Activated CD4-positive, alpha-beta T cell treated with anti-CD3 and anti-CD28 coated beads, Interleukin-2, amount 10 ng/mL, durations not matched to agents 24 days and 14 days (primary cell): Measurements from ENCODE around the gene KPNA1. TPM values are rescaled to one million over a fixed set of nuclear protein-coding genes. Genes with fewer than 3 reads are reported as not detected.
"Not testable (repeated sequence)": the region's sequence is repeated elsewhere in the genome, so short reads cannot be mapped to it uniquely, and the experiment has no call there.

Experiments
- DNase-seq: peaks from one replicate; pipeline ENCODE4 v3.0.0; 2022
- H3K27ac Mint-ChIP-seq: one replicate; pipeline ENCODE4 v1.8.0; 2022; ENCODE audit warnings: mild to moderate bottlenecking, mixed read lengths
- H3K27me3 Mint-ChIP-seq: one replicate; pipeline ENCODE4 v1.8.0; 2022; ENCODE audit warnings: mixed read lengths
- H3K36me3 Mint-ChIP-seq: one replicate; pipeline ENCODE4 v1.8.0; 2022; ENCODE audit warnings: low read depth, mild to moderate bottlenecking, mixed read lengths
- H3K4me1 Mint-ChIP-seq: one replicate; pipeline ENCODE4 v1.8.0; 2021; ENCODE audit warnings: mixed read lengths
- H3K4me3 Mint-ChIP-seq: one replicate; pipeline ENCODE4 v1.8.0; 2022; ENCODE audit warnings: mild to moderate bottlenecking, moderate library complexity, mixed read lengths
- H3K9me3 Mint-ChIP-seq: one replicate; pipeline ENCODE4 v1.8.0; 2021; ENCODE audit warnings: mixed read lengths
- intact Hi-C: fragments of 100-400 bp; cut with micrococcal nuclease; formaldehyde crosslinking; loops from one replicate; pipeline ENCODE4 v1.15.1; 2023
- total RNA-seq: library from RNA; stranded (reverse); gene quantifications from 2 replicates; pipeline ENCODE4 v1.2.3, GENCODE V29; 2022

The KPNA1 gene
- total RNA-seq, 1 donor from 2014 or later = 78.4 TPM

DNA sequence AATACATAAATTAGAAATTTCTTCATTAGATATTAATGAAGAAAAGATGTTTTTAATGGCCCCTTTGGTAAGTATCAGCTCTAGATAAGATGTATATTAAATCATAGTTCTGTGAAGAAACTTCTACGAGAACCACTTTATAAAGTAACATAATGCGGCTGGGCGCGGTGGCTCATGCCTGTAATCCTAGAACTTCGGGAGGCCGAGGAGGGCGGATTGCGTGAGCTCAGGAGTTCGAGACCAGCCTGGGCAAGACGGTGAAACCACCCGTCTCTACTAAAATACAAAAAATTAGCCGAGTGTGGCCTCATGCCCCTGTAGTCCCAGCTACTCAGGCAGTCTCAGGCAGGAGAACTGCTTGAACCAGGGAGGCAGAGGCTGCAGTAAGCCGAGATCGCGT lies 2.5 kb downstream of the KPNA1 start:
- peaks cover 25% of the 10 kb centered on the region for H3K36me3 Mint-ChIP-seq
- intact Hi-C loops = loop anchor here (5.0 kb wide), 1 partner anchor 55 kb away; no protein-coding TSS in a partner anchor
- H3K4me1 Mint-ChIP-seq = peaks cover 32% of the 10 kb centered on the region
- peak; percentile 52 for DNase-seq
- peak overlapping the region; percentile 32 for H3K4me3 Mint-ChIP-seq
- no peaks in the 10 kb centered on the region for H3K27me3 Mint-ChIP-seq
- no peak overlapping the region for H3K27ac Mint-ChIP-seq
- H3K9me3 Mint-ChIP-seq = no peaks in the 10 kb centered on the region

DNA sequence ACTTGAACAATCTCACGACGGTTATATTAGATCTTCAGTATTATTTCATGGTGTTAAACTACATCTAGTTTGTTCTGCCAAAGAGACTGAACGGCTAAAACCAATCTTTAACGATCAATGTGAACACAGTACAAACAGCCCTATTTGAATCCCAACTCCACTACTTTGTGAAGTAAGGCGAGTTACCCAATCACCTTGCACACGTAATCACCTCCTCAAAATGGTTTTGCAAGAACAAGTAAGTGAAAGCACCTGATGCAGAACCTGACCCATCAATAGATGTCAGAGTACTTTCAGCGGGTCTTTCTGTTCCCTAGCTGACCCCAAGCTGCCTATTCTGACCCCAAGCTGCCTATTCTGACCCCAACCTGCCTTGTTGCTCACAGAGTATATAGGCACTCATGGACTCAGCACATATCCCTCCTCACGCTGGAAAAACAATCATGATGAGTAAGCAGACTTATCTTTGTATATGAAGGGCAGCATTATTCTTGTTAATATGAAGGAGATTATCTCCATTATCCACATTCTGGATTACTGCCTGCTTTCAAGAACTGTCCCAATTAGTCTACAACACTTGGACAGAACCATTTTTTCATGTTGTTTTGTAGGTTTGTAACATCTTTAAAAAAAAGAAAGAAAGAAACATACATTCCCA lies 3.7 kb downstream of the KPNA1 start:
- H3K4me1 Mint-ChIP-seq = peaks cover 39% of the 10 kb centered on the region
- no peak overlapping the region for H3K27ac Mint-ChIP-seq
- intact Hi-C loops = loop anchor here (5.0 kb wide), 1 partner anchor 54 kb away; no protein-coding TSS in a partner anchor
- H3K36me3 Mint-ChIP-seq = peaks cover 25% of the 10 kb centered on the region
- peak; percentile 53 for DNase-seq
- H3K4me3 Mint-ChIP-seq = no peak overlapping the region
- H3K27me3 Mint-ChIP-seq = no peaks in the 10 kb centered on the region
- H3K9me3 Mint-ChIP-seq = no peaks in the 10 kb centered on the region

DNA sequence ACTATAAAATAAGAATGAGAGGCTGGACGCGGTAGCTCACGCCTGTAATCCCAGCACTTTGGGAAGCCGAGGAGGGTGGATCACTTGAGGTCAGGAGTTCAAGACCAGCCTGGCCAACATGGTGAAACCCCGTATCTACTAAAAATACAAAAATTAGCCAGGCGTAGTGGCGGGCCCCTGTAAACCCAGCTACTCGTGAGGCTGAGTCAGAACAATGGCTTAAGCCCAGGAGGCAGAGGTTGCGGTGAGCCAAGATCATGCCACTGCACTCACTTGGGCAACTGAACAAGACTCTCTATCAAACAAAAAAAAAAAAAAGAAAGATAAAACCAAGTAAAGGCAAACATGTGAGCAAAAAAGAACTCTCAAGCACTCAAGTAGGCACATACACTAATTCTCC lies 5.8 kb downstream of the KPNA1 start:
- H3K27me3 Mint-ChIP-seq = not testable (repeated sequence)

DNA sequence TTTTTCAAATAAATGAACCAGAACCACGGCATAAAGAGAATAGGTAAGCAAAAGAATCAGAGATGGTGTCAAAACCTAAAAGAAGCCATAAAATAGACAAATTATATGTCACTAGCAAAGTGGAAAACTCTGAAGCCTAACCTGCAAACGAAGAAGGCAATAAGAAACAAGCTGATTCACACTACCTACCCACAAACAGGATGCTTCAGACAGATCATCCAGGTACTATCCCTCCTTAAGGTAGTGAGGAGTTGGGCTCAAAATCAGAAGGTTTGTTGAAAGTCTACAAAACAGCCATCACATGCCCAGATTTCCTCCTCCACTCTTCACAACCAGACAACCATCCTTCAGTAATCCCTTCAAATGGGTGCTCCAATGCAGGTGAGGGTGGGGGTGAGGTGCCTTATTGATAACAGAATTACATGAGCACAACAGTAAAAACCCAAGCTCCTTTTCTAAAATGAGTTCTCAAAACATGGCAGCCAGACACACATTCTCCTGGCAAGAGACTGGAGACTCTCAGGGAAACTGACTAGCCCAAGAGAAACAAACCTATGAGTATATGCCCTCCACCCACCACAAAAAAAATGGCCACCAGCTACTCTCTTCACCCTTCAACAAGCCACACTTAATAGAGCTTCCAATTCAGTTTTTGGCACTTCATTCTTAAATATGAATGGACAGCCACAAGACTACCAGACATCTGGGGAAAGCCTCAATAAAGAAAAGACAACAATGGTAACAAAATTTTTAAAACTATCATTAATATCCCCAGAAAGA lies 6.4 kb downstream of the KPNA1 start:
- Mint-ChIP-seq H3K27me3 (no peaks in the 10 kb centered on the region), H3K27ac (no peak overlapping the region), H3K9me3 (no peaks in the 10 kb centered on the region), H3K36me3 (peaks cover 31% of the 10 kb centered on the region), H3K4me1 (peaks cover 40% of the 10 kb centered on the region), H3K4me3 (no peak overlapping the region)
- DNase-seq = no peak
- intact Hi-C loops = no loop called here

More for the DNA sequence above, 5.8 kb downstream of the KPNA1 start:
- H3K27ac Mint-ChIP-seq, H3K4me3 Mint-ChIP-seq, intact Hi-C loops, H3K9me3 Mint-ChIP-seq, DNase-seq: not testable (repeated sequence)
- peaks cover 33% of the 10 kb centered on the region for H3K36me3 Mint-ChIP-seq
- peaks cover 38% of the 10 kb centered on the region for H3K4me1 Mint-ChIP-seq

DNA sequence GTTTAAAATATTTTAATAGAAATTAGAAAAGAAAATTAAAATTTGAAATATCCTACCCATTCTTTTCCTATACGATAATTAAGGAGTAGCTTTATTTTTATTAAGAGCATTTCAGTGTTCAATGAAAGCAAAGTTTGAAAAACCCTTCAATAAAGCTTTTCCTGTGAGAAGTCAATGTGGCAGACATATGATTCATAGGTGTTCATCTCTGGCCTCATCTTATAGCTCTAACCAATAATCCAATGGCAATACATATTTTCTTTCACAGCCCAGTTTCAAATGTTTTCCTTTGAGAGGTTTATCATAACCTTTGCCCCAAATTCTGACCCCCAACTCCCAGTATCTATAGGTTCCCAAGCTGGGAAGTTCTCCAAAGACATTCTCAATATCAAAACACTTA lies 8.3 kb downstream of the KPNA1 start:
- Mint-ChIP-seq H3K9me3 (no peaks in the 10 kb centered on the region), H3K27me3 (no peaks in the 10 kb centered on the region), H3K27ac (peak overlapping the region; percentile 32), H3K4me1 (peaks cover 36% of the 10 kb centered on the region), H3K4me3 (no peak overlapping the region), H3K36me3 (peaks cover 24% of the 10 kb centered on the region)
- no peak for DNase-seq
- intact Hi-C loops = loop anchor here (1.0 kb wide), 1 partner anchor 9 kb away; no protein-coding TSS in a partner anchor

DNA sequence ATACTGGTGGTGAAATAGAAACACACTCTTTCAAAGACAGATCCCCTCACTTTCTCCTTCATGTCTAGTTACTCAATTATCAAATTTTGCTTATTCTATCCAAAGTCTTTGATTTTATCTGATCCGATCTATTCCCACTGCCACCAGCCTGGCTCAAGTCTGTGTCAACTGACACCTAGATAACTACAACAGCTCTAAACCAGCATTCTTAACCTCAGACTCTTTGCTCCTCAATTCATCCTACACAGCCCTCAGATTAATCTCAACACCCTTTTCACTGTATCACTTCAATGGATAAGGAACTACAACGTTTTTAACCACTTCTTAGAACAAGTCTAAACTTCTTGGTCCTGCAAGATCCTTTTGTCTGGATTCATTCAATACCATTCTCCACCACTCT lies 9.1 kb downstream of the KPNA1 start:
- Mint-ChIP-seq H3K9me3 (no peaks in the 10 kb centered on the region), H3K27me3 (no peaks in the 10 kb centered on the region), H3K27ac (no peak overlapping the region), H3K36me3 (peaks cover 20% of the 10 kb centered on the region), H3K4me1 (peaks cover 30% of the 10 kb centered on the region), H3K4me3 (no peak overlapping the region)
- intact Hi-C loops = loop anchor here (1.0 kb wide), 1 partner anchor 8 kb away; no protein-coding TSS in a partner anchor
- no peak for DNase-seq

DNA sequence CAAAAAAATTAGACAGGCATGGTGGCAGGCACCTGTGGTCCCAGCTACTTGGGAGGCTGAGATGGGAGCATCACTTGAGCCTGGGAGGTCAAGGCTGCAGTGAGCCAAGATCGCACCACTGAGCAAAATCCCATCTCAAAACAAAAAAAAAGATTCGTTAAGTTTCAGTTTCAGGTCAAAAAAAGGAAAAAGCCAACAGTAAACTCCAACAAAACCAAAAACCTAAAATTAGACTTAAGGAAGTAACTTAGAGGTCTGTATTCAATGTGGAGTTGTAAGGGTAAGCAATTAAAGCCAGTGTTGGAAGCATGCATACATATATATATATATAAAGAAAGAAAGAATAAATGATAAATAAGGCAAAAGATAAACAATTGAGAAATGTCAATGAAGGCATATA lies 11.8 kb downstream of the KPNA1 start:
- no peak overlapping the region for H3K27ac Mint-ChIP-seq
- intact Hi-C loops = no loop called here

DNA sequence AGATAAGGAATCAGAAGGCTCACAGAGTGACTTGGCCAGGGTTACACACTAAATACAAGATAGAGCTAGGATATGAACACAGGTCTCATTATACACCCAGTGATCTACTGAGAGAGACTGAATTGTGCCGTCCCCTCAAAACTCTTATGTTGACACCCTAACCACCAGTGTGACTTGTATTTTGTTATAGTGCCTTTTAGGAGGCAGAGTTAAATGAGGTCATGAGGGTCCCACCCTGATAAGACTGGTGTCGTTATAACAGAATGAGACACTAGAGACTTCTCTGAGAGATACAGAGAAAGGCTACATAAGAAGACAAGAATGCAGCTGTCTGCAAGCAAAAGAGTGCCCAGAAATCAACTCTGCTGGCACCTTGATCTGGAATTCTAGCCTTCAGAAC lies 12.6 kb downstream of the KPNA1 start:
- H3K4me3 Mint-ChIP-seq = no peak overlapping the region
- no peak overlapping the region for H3K27ac Mint-ChIP-seq
- no peaks in the 10 kb centered on the region for H3K27me3 Mint-ChIP-seq
- peaks cover 37% of the 10 kb centered on the region for H3K4me1 Mint-ChIP-seq
- no peaks in the 10 kb centered on the region for H3K9me3 Mint-ChIP-seq
- DNase-seq = peak; percentile 33
- H3K36me3 Mint-ChIP-seq = peaks cover 19% of the 10 kb centered on the region
- intact Hi-C loops = no loop called here

More for the DNA sequence above, 11.8 kb downstream of the KPNA1 start:
- Mint-ChIP-seq H3K4me1 (peaks cover 34% of the 10 kb centered on the region), H3K27me3 (no peaks in the 10 kb centered on the region), H3K36me3 (peaks cover 17% of the 10 kb centered on the region), H3K4me3 (no peak overlapping the region), H3K9me3 (no peaks in the 10 kb centered on the region)
- no peak for DNase-seq

DNA sequence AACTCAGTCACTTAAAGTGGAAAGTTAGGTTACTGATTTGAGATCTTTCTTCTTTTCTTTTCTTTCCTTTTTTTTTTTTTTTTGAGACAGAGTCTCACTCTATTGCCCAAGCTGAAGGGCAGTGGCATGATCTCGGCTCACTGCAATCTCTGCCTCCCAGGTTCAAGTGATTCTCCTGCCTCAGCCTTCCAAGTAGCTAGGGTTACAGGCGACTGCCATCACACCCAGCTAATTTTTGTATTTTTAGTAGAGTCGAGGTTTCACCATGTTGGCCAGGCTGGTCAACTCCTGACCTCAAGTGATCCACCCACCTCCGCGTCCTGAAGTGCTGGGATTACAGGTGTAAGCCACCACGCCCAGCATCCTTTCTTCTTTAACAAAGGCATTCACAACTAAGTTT lies 13.8 kb downstream of the KPNA1 start:
- DNase-seq = peak; percentile 34
- H3K4me3 Mint-ChIP-seq, H3K9me3 Mint-ChIP-seq, H3K27ac Mint-ChIP-seq, intact Hi-C loops, H3K27me3 Mint-ChIP-seq: not testable (repeated sequence)
- H3K4me1 Mint-ChIP-seq = peaks cover 35% of the 10 kb centered on the region
- H3K36me3 Mint-ChIP-seq = peaks cover 27% of the 10 kb centered on the region

DNA sequence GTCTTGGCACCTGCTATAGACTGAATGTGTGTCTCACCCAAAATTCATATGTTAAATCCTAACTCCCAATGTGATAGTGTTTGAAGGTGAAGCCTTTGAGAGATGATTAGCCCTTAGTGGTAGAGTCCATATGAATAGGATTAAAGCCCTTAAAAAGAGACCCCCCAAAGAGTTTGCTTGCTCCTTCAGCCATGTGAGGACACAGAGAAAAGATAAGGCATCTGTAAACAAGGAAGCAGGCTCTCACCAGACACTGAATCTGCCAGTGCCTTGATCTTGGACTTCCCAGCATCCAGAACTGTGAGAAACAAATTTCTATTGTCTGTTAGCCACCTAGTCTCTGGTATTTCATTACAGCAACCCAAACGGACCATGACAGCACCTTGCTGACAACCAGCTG lies 16.6 kb downstream of the KPNA1 start:
- no peak overlapping the region for H3K27ac Mint-ChIP-seq
- no peaks in the 10 kb centered on the region for H3K9me3 Mint-ChIP-seq
- no peak overlapping the region for H3K4me3 Mint-ChIP-seq
- intact Hi-C loops = no loop called here
- no peak for DNase-seq
- peaks cover 28% of the 10 kb centered on the region for H3K4me1 Mint-ChIP-seq
- H3K27me3 Mint-ChIP-seq = no peaks in the 10 kb centered on the region
- peaks cover 32% of the 10 kb centered on the region for H3K36me3 Mint-ChIP-seq

DNA sequence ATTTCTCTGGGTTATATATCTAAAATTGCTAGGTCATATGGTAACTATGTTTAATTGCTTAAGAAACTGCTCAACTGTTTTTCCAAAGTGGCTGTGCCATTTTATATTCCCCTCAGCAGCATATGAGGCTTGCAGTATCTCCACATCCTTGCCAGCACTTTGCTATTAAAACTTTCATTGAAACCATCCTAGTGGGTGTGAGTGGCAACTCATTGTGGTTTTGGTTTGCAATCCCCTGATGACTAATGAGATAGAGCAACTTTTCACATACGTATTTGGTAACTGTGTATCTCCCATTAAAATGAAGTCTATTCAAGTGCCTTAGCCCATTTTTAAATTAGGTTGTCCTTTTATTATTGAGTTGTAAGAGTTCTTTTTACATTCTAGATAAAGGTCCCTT lies 17.3 kb downstream of the KPNA1 start:
- DNase-seq = peak; percentile 67
- H3K27me3 Mint-ChIP-seq = no peaks in the 10 kb centered on the region
- no peak overlapping the region for H3K4me3 Mint-ChIP-seq
- peaks cover 29% of the 10 kb centered on the region for H3K4me1 Mint-ChIP-seq
- H3K27ac Mint-ChIP-seq = peak overlapping the region; percentile 15
- H3K36me3 Mint-ChIP-seq = peaks cover 38% of the 10 kb centered on the region
- intact Hi-C loops = loop anchor here (1.0 kb wide), 4 partner anchors 9 to 37 kb away; partner anchors contain the start of gene KPNA1
- no peaks in the 10 kb centered on the region for H3K9me3 Mint-ChIP-seq

DNA sequence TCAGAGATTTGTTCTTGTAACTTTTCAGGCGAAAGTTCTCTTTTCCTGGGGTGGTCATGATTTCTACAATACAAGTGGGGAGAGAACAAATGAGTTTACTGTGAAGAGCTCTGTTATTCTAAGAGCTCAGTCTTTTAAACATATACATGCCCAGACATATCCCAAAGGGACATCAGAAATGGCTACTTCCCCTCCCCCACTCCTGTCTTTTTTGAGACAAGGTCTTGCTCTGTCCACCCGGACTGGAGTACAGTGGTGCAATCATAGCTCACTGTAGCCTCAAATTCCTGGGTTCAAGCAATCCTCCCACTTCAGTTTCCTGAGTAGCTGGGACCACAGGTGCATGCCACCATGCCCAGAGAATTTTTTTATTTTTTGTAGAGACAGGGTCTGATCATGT lies 18.2 kb downstream of the KPNA1 start:
- intact Hi-C loops = no loop called here
- Mint-ChIP-seq H3K9me3 (no peaks in the 10 kb centered on the region), H3K36me3 (peaks cover 43% of the 10 kb centered on the region)

DNA sequence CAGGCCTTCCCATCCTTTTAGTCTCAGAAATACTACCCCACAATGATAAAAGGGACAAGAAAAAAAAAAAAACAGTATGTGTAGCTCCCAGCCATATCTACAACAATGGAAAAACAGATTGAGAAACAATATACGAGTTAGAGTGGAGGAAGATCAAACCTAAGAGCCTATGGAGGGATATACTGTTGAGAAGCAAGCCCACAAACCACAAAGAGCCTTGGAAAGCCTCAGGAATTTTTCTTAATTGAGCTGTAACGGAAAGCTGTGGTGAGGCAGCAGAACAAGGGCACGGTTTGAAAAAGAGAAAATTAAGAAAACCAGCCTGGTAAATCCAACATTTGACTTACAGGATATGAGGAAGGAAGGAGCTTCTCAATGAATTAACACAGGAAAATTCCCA lies 21.4 kb downstream of the KPNA1 start:
- DNase-seq = no peak
- Mint-ChIP-seq H3K36me3 (peaks cover 40% of the 10 kb centered on the region), H3K27ac (no peak overlapping the region), H3K9me3 (no peaks in the 10 kb centered on the region), H3K4me1 (peaks cover 26% of the 10 kb centered on the region), H3K4me3 (no peak overlapping the region), H3K27me3 (no peaks in the 10 kb centered on the region)
- intact Hi-C loops = no loop called here

More for the DNA sequence above, 18.2 kb downstream of the KPNA1 start:
- no peaks in the 10 kb centered on the region for H3K27me3 Mint-ChIP-seq
- H3K4me1 Mint-ChIP-seq = peaks cover 24% of the 10 kb centered on the region
- no peak for DNase-seq
- no peak overlapping the region for H3K27ac Mint-ChIP-seq
- H3K4me3 Mint-ChIP-seq = no peak overlapping the region

DNA sequence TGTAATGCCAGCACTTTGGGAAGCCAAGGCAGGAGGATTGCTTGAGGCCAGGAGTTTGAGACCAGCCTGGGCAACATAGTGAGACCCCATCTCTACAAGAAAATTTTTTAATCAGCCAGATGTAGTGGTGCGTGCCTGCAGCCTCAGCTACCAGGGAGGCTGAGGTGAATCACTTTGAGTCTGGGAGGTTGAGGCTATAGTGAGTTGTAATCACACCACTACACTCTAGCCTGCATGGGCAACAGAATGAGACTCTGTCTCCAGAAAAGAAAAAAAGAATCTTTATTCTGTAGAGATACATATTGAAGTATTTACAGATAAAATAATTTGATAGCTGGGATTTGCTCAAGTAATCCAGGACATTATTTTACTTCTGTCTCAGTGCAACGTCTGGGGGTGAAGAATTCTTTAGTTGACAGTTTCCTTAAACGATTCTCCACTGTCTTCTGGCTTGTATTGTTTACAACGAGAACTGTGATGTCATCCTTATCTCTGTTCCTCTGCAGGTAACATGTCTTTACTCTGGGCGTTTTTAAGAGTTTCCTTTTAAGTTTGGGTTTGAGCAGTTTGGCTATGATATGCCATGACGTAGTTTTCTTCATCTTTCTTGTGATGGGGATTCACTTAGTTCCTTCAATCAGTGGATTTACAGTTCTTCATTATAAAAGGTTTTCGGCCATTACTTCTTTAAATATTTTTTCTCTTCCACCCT lies 26.3 kb downstream of the KPNA1 start:
- no peaks in the 10 kb centered on the region for H3K27me3 Mint-ChIP-seq
- H3K4me3 Mint-ChIP-seq = no peak overlapping the region
- intact Hi-C loops = no loop called here
- DNase-seq = no peak
- peak overlapping the region; percentile 0 for H3K27ac Mint-ChIP-seq
- peaks cover 24% of the 10 kb centered on the region for H3K4me1 Mint-ChIP-seq
- H3K9me3 Mint-ChIP-seq = no peaks in the 10 kb centered on the region
- peaks cover 30% of the 10 kb centered on the region for H3K36me3 Mint-ChIP-seq
